Neural progenitor cell (in vitro differentiated cells): ENCODE data around the gene NCS1.

ENCODE experiments used
- EZH2 ChIP-seq: fragments of 200-600 bp; sonication (generic); IDR thresholded peaks from 2 replicates; pipeline ENCODE4 v1.6.1; 2017; ENCODE audit warnings: antibody characterized with exemption, mild to moderate bottlenecking, moderate library complexity
- EZH2phosphoT487 ChIP-seq: fragments of 200-600 bp; sonication (generic); IDR thresholded peaks from 2 replicates; pipeline ENCODE4 v1.6.1; 2017; ENCODE audit warnings: antibody characterized with exemption
- TF ChIP-seq, protein P1 (sequence below): fragments of 200-600 bp; sonication (generic); IDR thresholded peaks from 2 replicates; pipeline ENCODE4 v1.5.1; 2017; ENCODE audit warnings: antibody characterized with exemption, mild to moderate bottlenecking

DNA sequence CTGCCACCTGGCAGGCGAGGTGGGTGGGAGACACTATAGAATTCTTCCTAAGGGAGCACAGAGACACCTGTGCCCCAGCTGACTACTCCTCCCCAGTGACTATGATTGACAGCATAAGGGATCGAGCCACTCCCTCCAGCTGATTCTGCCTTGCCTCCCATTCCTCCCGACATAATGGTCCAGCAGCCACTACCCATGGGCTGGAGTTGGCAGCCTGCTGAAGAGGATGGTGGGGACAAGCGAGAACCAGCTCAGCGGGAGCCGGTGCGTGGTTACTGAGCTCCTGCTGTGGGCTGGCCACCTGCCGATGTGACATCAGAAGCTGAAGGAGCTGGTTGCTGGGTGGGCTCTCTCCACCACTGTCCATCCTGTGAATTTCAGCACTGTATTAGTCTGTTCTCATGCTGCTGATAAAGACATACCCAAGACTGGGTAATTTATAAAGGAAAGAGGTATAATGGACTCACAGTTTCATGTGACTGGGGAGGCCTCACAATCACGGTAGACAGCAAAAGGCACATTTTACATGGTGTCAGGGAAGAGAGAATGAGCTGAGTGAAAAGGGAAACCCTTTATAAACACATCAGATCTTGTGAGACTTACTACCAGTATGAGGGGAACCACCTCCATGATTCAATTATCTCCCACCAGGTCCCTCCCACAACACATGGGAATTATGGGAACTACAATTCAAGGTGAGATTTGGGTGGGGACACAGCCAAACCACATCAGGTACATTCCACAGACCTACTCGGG lies 12.1 kb upstream of the NCS1 start:
- TF ChIP-seq EZH2 (no peak), EZH2phosphoT487 (no peak)
- TF ChIP-seq, protein P1, sequence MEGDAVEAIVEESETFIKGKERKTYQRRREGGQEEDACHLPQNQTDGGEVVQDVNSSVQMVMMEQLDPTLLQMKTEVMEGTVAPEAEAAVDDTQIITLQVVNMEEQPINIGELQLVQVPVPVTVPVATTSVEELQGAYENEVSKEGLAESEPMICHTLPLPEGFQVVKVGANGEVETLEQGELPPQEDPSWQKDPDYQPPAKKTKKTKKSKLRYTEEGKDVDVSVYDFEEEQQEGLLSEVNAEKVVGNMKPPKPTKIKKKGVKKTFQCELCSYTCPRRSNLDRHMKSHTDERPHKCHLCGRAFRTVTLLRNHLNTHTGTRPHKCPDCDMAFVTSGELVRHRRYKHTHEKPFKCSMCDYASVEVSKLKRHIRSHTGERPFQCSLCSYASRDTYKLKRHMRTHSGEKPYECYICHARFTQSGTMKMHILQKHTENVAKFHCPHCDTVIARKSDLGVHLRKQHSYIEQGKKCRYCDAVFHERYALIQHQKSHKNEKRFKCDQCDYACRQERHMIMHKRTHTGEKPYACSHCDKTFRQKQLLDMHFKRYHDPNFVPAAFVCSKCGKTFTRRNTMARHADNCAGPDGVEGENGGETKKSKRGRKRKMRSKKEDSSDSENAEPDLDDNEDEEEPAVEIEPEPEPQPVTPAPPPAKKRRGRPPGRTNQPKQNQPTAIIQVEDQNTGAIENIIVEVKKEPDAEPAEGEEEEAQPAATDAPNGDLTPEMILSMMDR, result no peak
